Right cardiac atrium (tissue), 5 donors: ENCODE measurements around the gene DOCK10. TPM values are rescaled to one million over a fixed set of nuclear protein-coding genes. Genes with fewer than 3 reads are reported as not detected.

ENCODE experiments used
- ATAC-seq, 2 donors: fragments of 200-7000 bp; cut with Tn5 transposase; one replicate each; pipeline versions ENCODE4 v1.8.0 to v1.9.1; 2020; ENCODE audit warnings: moderate library complexity in 2 of 2, mild to moderate bottlenecking in 1 of 2
- DNase-seq, 3 donors: peaks; one replicate each; pipeline ENCODE4 v3.0.0-alpha.2; 2020
- H3K27ac ChIP-seq: one replicate; pipeline ENCODE4 v1.5.1; 2013; ENCODE audit warnings: mild to moderate bottlenecking, low read length, control low read depth, moderate library complexity
- H3K27me3 ChIP-seq: one replicate; pipeline ENCODE4 v1.6.1; 2013; ENCODE audit not compliant: control insufficient read depth, insufficient read depth
- H3K4me1 ChIP-seq: one replicate; pipeline ENCODE4 v1.6.1; 2013; ENCODE audit warnings: low read length; ENCODE audit not compliant: control insufficient read depth, insufficient read depth
- H3K4me3 ChIP-seq: one replicate; pipeline ENCODE4 v1.5.1; 2013; ENCODE audit warnings: low read length, control low read depth
- H3K9me3 ChIP-seq: one replicate; pipeline ENCODE4 v1.6.1; 2013; ENCODE audit warnings: low read length; ENCODE audit not compliant: control insufficient read depth
- WGBS: extraction: QIAGEN DNeasy Blood & Tissue Kit; methylation state at CpG from one replicate; pipeline ENCODE4 v1.1.7; 2013; 5-methylcytosine and 5-hydroxymethylcytosine counted together
- intact Hi-C, 4 donors: fragments of 100-400 bp; cut with DNase I; formaldehyde crosslinking; loops; one replicate each; pipeline versions ENCODE4 v1.11.0 to v1.14.0; 2022 to 2023
- microRNA-seq, 2 donors: library from miRNA; unstranded; fragments of <30 nt; microRNA quantifications; one replicate each; pipeline ENCODE4 v1.2.0, GENCODE V29; 2020 to 2021
- polyA plus RNA-seq: library from polyadenylated mRNA; stranded (reverse); fragments of 200-250 nt; gene quantifications from one replicate; pipeline ENCODE4 v1.2.3, GENCODE V29; 2013
- total RNA-seq, 4 donors: library from RNA; stranded (reverse); fragmentation: NEBNext Ultra II Directional; extraction: Animal tissue kit (Norgen Biotek cat#: 25700); gene quantifications; one replicate each; pipeline ENCODE4 v1.2.1, GENCODE V29; 2021
- donor health status: healthy with polysubstance abuse.
- donor health status: DM: no; HTN: yes; CAD: no.
- donor health status: DM: no; HTN: no; CAD: no.
- donor health status: DM: no; HTN: yes; CAD: no; lungs with severe emphysema.
- donor health status: DM: yes; HTN: yes; CAD: no.

The DOCK10 gene
- total and polyA plus RNA-seq, 5 donors: 0.86 to 6.9 (median 4.8) TPM

GRCh38 chr2:224731665-224732064 lies 310.6 kb downstream of the DOCK10 start:
- H3K9me3 ChIP-seq: peaks cover 5% of the 10 kb centered on the region
- no peak overlapping the region for H3K27ac ChIP-seq
- intact Hi-C loops: no loop called here
- no peak for ATAC-seq
- 78% methylated on average over 1 of the region's 1 CpG for WGBS
- no peaks in the 10 kb centered on the region for H3K27me3 ChIP-seq
- no peak overlapping the region for H3K4me3 ChIP-seq
- no peaks in the 10 kb centered on the region for H3K4me1 ChIP-seq
- no peak for DNase-seq

GRCh38 chr2:224729435-224729834 lies 312.8 kb downstream of the DOCK10 start:
- no peaks in the 10 kb centered on the region for H3K27me3 ChIP-seq
- no peaks in the 10 kb centered on the region for H3K4me1 ChIP-seq
- no peak overlapping the region for H3K27ac ChIP-seq
- intact Hi-C loops: no loop called here
- no peak for ATAC-seq
- H3K4me3 ChIP-seq: no peak overlapping the region
- no peak for DNase-seq
- 82% methylated on average over 1 of the region's 1 CpG for WGBS
- H3K9me3 ChIP-seq: no peaks in the 10 kb centered on the region

DNA sequence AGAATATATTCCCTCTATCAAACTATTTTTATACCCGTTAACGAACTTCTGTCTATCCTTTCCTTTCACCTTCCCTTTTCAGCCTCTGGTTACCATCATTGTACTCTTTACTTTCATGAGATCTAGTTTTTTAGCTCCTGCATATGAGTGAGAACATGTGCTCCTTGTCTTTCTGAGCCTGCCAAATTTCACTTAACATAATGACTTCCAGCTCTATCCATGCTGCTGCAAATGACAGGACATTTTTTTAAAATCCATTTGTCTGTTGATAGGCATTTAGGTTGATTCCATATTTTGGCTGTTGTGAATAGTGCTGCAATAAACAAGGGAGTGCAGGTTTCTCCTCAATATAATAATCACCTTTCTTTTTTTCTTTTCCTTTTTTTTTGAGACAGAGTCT lies 317.9 kb downstream of the DOCK10 start:
- intact Hi-C loops: no loop called here

DNA sequence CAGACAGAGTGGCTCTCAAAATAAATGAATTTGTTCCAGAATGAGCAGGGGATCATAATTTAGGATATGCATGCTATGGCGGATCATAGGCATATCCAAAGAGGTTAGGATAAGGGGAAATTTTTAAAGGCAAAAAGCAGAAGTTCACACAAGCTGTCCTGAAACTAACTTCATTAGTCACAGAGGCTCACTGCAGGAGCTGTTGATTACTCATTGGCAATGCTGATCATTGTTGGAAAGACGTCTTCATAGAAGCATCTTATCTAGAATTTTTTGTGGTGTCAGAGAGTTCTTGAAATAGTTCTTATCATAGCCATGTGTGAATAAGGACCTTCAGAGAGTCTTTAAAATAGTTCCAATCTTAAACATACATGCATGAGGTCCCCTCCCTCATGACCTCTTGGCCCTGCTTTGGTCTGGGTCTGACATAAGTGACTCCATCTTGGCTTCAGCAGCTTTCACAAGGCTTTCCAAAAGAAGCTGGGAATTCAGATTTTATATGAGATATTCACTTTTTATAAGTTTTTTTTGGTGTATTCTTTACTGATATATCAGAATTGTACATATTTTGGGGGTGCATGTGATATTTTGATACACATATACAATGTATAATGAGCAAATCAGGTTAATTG lies 318.6 kb downstream of the DOCK10 start:
- H3K4me3 ChIP-seq: no peak overlapping the region
- no peaks in the 10 kb centered on the region for H3K9me3 ChIP-seq
- H3K4me1 ChIP-seq: no peaks in the 10 kb centered on the region
- no peak for DNase-seq
- ATAC-seq: no peak
- intact Hi-C loops: no loop called here
- no peak overlapping the region for H3K27ac ChIP-seq
- no peaks in the 10 kb centered on the region for H3K27me3 ChIP-seq
- WGBS: 44% methylated on average over 2 of the region's 2 CpGs

More for the DNA sequence above, 317.9 kb downstream of the DOCK10 start:
- no peak for ATAC-seq
- no peak for DNase-seq
- H3K4me3 ChIP-seq: no peak overlapping the region
- 59% methylated on average over 2 of the region's 2 CpGs for WGBS
- no peaks in the 10 kb centered on the region for H3K4me1 ChIP-seq
- no peaks in the 10 kb centered on the region for H3K9me3 ChIP-seq
- H3K27me3 ChIP-seq: no peaks in the 10 kb centered on the region
- no peak overlapping the region for H3K27ac ChIP-seq

GRCh38 chr2:224722770-224723169 lies 319.5 kb downstream of the DOCK10 start:
- intact Hi-C loops: no loop called here
- Histone ChIP-seq H3K4me1 (no peaks in the 10 kb centered on the region), H3K9me3 (no peaks in the 10 kb centered on the region), H3K4me3 (no peak overlapping the region), H3K27me3 (no peaks in the 10 kb centered on the region), H3K27ac (no peak overlapping the region)
- no peak for DNase-seq
- 68% methylated on average over 4 of the region's 4 CpGs for WGBS
- no peak for ATAC-seq

GRCh38 chr2:224722250-224722649 lies 320.0 kb downstream of the DOCK10 start:
- intact Hi-C loops: no loop called here
- Histone ChIP-seq H3K27me3 (no peaks in the 10 kb centered on the region), H3K4me1 (no peaks in the 10 kb centered on the region), H3K27ac (no peak overlapping the region), H3K4me3 (no peak overlapping the region), H3K9me3 (no peaks in the 10 kb centered on the region)
- ATAC-seq: no peak
- no peak for DNase-seq
- WGBS: 81% methylated on average over 3 of the region's 3 CpGs

DNA sequence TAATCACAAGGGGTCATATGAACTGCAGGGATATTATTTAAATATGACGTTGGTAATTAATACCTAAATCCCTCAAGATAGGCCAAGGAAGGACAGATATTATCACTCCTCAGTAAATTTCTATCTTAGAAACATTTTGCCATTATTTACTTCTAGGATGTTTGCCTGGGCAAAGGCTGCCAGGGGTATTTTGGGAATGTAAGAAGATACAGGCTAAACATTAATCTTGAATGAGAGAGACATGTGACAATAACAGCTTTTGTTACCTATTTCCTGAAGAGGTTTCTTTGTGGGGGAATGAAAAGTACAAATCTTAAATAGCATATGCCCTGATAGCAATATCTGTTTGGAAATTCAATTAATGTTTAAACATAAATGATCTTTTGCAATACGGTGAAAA lies 325.3 kb downstream of the DOCK10 start:
- intact Hi-C loops: no loop called here
- Histone ChIP-seq H3K4me3 (no peak overlapping the region), H3K9me3 (no peaks in the 10 kb centered on the region), H3K27me3 (no peaks in the 10 kb centered on the region), H3K4me1 (no peaks in the 10 kb centered on the region), H3K27ac (no peak overlapping the region)
- 83% methylated on average over 2 of the region's 2 CpGs for WGBS
- DNase-seq (no peak), ATAC-seq (no peak)

- WGBS: 85% methylated on average over 5 of the region's 5 CpGs
- no peak for ATAC-seq
- intact Hi-C loops: no loop called here
- Histone ChIP-seq H3K9me3 (no peaks in the 10 kb centered on the region), H3K27ac (no peak within 1 kb of the TSS), H3K4me3 (no peak within 1 kb of the TSS), H3K4me1 (no peaks in the 10 kb centered on the region), H3K27me3 (no peaks in the 10 kb centered on the region)
- no peak for DNase-seq
Observed at GRCh38 chr2:224716201-224716600, 326.1 kb downstream of the DOCK10 start, which contains the start of gene CCDC195. Gene CCDC195, minus strand, starts transcription at chr2:224716365. Its CDS starts 0 bp downstream, at chr2:224716365.

Small RNA genes lying within 50 kb of the gene (microRNA-seq; reads per million reads assigned to microRNA genes)
- 0 reads per million in 2 donors for gene MIR4439
